ENCODE data around the gene PSEN2.

The PSEN2 gene

DNA sequence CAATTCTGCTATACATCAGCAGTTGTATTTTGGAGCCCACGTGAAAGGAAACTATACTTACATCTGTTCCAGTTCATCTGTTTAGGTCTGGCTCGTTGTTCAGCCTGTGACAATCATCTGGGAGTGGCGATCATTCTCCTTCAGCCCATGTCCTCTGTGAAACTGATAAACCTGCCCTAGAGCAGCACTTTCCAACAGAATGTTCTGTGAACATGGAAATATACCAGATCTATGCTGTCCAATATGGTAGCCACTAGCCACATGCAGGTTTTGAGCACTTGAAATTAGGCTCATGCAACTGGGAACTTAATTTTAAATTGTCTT, 45.2 kb downstream of the PSEN2 start:
- no peak for DNase-seq (ENCODE audit: low read depth)
- H3K4me3 ChIP-seq (ENCODE audit: low read depth, low read length), result no peak overlapping the region

GRCh38 chr1:226916497-226916896, 46.1 kb downstream of the PSEN2 start:
- TF ChIP-seq, protein P1, sequence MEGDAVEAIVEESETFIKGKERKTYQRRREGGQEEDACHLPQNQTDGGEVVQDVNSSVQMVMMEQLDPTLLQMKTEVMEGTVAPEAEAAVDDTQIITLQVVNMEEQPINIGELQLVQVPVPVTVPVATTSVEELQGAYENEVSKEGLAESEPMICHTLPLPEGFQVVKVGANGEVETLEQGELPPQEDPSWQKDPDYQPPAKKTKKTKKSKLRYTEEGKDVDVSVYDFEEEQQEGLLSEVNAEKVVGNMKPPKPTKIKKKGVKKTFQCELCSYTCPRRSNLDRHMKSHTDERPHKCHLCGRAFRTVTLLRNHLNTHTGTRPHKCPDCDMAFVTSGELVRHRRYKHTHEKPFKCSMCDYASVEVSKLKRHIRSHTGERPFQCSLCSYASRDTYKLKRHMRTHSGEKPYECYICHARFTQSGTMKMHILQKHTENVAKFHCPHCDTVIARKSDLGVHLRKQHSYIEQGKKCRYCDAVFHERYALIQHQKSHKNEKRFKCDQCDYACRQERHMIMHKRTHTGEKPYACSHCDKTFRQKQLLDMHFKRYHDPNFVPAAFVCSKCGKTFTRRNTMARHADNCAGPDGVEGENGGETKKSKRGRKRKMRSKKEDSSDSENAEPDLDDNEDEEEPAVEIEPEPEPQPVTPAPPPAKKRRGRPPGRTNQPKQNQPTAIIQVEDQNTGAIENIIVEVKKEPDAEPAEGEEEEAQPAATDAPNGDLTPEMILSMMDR (IDR thresholded peaks at IDR 0.05; ENCODE audit: low read depth, low read length), result no peak
- TF ChIP-seq MYC (IDR thresholded peaks at IDR 0.05; ENCODE audit: low read depth, low read length), result no peak
- TF ChIP-seq POLR2A (IDR thresholded peaks at IDR 0.05; ENCODE audit: extremely low read depth, insufficient read length), result no peak
- TF ChIP-seq, protein P2, sequence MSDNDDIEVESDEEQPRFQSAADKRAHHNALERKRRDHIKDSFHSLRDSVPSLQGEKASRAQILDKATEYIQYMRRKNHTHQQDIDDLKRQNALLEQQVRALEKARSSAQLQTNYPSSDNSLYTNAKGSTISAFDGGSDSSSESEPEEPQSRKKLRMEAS (IDR thresholded peaks at IDR 0.05; ENCODE audit: low read depth, low read length), result no peak
- H3K4me3 ChIP-seq (ENCODE audit: low read depth, low read length), result no peak overlapping the region
- DNase-seq (ENCODE audit: low read depth), result no peak

More for the DNA sequence above, 45.2 kb downstream of the PSEN2 start:
- TF ChIP-seq, protein P2 (IDR thresholded peaks at IDR 0.05; ENCODE audit: low read depth, low read length), result no peak
- TF ChIP-seq, protein P1 (IDR thresholded peaks at IDR 0.05; ENCODE audit: low read depth, low read length), result no peak
- TF ChIP-seq MYC (IDR thresholded peaks at IDR 0.05; ENCODE audit: low read depth, low read length) (no peak), POLR2A (IDR thresholded peaks at IDR 0.05; ENCODE audit: extremely low read depth, insufficient read length) (no peak)

DNA sequence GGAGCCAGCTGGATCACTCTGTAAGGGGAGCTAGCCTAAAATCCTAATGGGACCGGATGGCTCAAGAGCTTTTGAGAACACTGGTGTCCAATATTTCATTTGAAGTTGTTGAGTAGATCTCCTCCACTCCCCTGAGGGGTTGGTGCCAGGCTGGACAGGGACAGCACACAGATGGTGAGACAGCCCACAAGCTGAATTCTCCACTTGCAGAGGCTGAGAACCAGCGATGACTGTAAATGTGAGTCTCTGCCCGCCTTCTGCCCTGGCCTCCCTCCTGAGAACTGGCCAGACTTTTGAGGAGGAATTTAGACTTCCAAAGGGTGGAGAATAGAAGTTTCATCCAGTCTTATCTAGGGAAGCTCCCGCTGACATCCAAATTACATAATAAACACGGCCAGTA, 49.2 kb downstream of the PSEN2 start:
- DNase-seq (ENCODE audit: low read depth), result no peak
- no peak for TF ChIP-seq MYC (IDR thresholded peaks at IDR 0.05; ENCODE audit: low read depth, low read length)
- TF ChIP-seq POLR2A (IDR thresholded peaks at IDR 0.05; ENCODE audit: extremely low read depth, insufficient read length), result no peak
- TF ChIP-seq, protein P2 (IDR thresholded peaks at IDR 0.05; ENCODE audit: low read depth, low read length), result no peak
- TF ChIP-seq, protein P1 (IDR thresholded peaks at IDR 0.05; ENCODE audit: low read depth, low read length), result no peak
- no peak overlapping the region for H3K4me3 ChIP-seq (ENCODE audit: low read depth, low read length)

DNA sequence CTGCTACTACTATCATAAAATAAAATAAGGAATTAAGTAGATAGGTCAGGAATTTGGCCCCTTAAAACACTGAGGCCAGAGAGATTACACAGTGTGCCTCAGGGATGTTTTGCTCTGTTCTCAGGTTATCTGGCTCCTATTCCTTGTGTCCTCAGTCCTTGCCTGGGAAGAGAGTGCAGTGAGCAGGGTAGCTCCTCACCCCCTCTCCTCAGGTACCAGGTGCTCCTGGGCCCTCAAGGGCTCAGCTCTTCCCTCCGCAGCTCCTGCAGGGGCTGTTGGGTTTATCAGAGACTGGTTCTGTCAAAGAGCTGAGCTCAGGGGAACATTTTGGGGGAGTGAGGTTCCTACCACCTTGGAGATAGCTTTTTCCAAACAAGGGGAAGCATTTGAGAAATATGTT, 49.6 kb downstream of the PSEN2 start:
- no peak for DNase-seq (ENCODE audit: low read depth)

GRCh38 chr1:226920446-226920894, 50.1 kb downstream of the PSEN2 start:
- no peak for DNase-seq (ENCODE audit: low read depth)
- TF ChIP-seq MYC (IDR thresholded peaks at IDR 0.05; ENCODE audit: low read depth, low read length) (no peak), POLR2A (IDR thresholded peaks at IDR 0.05; ENCODE audit: extremely low read depth, insufficient read length) (no peak)
- TF ChIP-seq, protein P2 (IDR thresholded peaks at IDR 0.05; ENCODE audit: low read depth, low read length), result no peak
- TF ChIP-seq, protein P1 (IDR thresholded peaks at IDR 0.05; ENCODE audit: low read depth, low read length), result no peak
- no peak overlapping the region for H3K4me3 ChIP-seq (ENCODE audit: low read depth, low read length)

More for the DNA sequence above, 49.6 kb downstream of the PSEN2 start:
- TF ChIP-seq, protein P2 (IDR thresholded peaks at IDR 0.05; ENCODE audit: low read depth, low read length), result no peak
- TF ChIP-seq MYC (IDR thresholded peaks at IDR 0.05; ENCODE audit: low read depth, low read length) (no peak), POLR2A (IDR thresholded peaks at IDR 0.05; ENCODE audit: extremely low read depth, insufficient read length) (no peak)
- TF ChIP-seq, protein P1 (IDR thresholded peaks at IDR 0.05; ENCODE audit: low read depth, low read length), result no peak
- no peak overlapping the region for H3K4me3 ChIP-seq (ENCODE audit: low read depth, low read length)

Measured in NB4 (cell line).